SW480 (cell line): ENCODE results near the gene TRIO.
"Not testable (repeated sequence)": the region's sequence is repeated elsewhere in the genome, so short reads cannot be mapped to it uniquely, and the experiment has no call there.

Experiments used
- DNase-seq: peaks from one replicate; pipeline ENCODE4 v3.0.0-alpha.2; 2016; ENCODE audit warnings: low spot score

Gene TRIO

DNA sequence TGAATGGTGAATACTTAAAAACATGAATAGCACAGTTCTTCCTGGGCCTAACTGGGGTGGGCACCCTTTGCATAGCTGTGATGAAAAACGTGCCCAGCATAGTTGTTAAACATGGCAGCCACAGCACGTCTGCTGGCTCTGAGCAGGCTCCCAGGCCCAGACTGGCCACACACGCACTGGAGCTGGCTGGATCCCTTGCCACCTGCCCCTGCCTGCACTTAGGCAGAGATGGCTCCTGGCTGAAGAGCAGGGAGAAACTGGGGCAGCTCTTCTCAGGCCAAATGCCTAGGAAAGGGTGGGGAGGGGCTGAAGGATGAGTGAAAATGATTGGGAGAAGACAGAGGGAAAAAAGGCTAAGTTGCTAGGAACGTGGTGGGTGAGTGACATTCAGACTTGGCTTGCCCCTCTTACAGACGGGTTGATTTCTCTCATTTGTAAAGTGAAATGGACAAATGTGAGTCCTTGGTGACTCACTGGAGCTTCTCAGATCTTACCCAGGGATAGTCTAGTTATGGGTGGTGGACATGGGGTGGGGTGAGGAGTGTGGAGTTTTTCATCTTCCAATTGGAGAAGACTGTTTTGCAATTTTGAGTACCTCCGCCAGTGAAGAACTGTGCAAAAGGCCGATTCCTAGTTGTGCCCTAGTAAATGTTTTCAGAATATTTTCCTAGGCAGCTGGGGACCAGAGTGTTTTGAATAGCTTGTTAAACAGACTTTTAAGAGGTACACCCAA lies 42.4 kb downstream of the TRIO start:
- DNase-seq, result no peak

DNA sequence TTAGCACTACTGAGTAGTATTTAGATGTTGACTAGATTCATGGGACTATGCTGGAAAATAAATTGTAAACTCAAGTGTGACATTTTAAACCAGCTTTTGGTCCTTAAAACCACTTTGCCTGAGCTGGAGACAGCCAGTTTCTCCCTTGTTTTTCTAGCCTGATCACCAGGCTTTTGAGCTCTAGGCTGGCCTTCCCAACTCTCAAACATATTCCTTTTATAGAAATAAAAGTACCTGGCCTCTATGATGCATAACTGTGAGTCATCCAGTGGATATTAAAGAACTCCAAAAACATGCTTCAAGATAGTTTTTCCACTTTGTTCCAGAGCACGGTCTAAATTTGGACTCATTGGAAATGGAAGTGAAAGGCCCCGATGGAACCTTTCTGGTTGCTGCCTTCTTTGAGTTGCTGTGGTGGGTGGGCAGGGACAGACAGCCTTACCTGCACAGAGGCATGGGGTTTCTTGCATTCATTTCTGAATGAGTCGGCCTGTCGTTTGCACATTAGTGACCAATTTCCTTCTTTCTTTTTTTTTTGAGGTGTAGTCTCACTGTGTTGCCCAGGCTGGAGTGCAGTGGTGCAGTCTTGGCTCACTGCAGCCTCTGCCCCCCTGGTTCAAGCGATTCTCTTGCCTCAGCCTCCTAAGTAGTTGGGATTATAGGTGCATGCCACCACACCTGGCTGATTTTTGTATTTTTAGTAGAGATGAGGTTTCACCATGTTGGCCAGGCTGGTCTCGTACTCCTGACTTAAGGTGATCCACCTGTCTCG lies 43.1 kb downstream of the TRIO start:
- peak; percentile 40 for DNase-seq

DNA sequence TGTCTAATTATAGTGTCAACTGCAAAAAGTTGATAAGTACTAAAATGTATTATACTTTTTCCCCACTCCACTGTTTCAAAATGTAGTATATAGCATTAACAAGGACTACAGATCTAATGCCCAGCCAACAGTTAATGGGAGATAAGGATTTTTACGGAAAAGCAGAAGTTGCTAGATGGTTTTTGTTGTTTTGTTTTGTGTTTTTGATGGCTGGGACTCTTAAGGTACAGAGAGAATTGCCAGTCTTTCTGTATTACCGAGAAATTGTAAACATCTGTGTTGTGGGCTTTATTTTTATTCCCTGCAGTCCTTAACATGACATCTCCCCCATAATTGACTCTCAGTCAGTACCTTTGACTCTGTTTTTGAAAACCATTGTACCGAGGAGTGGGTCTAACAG lies 44.0 kb downstream of the TRIO start:
- no peak for DNase-seq

DNA sequence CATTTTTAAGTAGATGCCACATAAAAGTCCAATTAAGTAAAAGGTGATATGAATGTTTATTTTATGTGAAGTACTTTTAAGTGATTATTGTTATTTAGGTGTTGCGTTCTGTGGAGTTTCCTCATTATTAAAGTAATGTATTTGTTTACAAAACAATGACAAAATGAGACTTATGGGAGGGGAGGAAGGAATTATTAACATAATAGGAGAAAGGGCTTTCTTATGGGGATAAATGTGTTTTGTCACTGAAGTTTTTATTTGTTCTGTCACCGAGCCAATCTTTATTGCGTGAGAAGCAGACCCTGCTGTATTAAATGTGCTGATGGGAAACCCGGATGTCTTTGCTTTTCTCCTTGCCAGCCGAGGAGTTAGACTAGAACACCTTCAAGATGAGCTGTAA lies 44.5 kb downstream of the TRIO start:
- no peak for DNase-seq

DNA sequence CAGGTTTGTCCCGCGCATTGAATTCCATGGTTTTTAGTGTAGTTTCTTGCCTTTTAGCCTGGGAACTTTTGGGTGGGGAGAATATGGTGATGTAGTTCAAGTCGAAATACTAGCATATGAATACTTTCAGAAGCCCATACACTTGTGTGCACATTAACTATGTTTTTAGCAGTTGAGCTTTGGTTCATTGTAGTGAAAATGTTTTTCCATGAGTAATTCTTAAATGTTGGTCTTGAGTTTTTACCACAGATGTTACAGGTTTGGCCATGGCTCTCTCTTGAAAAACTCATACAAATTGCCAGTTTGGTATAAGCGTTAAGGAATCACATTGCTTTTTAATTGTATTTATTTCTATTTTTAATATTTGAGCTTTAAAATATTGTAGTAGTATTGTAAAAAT lies 45.6 kb downstream of the TRIO start:
- no peak for DNase-seq

DNA sequence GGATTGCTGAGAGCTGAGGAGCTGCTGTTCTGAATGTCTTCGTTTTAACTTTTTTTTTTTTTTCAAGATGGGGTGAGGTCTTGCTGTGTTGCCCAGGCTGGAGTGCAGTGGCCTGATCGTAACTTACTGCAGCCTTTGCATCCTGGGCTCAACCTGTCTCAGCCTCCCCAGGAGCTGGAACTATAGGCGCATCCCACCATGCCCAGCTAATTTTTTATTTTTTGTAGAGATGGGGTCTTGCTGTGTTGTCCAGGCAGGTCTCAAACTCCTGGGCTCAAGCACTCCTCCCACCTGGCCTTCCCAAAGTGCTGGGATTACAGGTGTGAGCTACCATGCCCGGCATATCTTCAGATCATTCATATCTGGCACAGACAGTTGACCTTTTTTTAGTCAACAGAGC lies 46.5 kb downstream of the TRIO start:
- no peak for DNase-seq

GRCh38 chr5:14190194-14191164 lies 47.3 kb downstream of the TRIO start:
- DNase-seq, result peak; percentile 74

GRCh38 chr5:14191325-14191724 lies 48.2 kb downstream of the TRIO start:
- no peak for DNase-seq

DNA sequence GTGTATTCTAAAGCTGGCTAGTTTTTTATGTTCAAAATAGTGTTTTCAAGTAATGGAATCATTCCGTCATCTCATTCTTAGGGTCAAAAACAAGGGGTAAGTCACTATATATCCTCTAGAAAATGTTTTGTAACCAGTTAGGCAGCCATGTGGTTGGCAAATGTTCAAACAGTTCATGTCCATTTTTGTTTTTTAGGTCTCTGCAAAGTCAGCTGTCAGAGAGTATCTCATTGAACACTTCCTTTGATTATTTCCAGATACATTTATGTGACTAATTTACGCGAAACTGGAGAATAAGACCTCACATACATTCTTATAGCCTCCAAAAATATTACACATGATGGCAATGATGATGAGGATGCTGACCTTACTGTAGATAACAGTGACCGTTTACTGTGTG lies 50.4 kb downstream of the TRIO start:
- no peak for DNase-seq

- DNase-seq, result no peak
Measured at GRCh38 chr5:14195588-14195987, 52.4 kb downstream of the TRIO start.

DNA sequence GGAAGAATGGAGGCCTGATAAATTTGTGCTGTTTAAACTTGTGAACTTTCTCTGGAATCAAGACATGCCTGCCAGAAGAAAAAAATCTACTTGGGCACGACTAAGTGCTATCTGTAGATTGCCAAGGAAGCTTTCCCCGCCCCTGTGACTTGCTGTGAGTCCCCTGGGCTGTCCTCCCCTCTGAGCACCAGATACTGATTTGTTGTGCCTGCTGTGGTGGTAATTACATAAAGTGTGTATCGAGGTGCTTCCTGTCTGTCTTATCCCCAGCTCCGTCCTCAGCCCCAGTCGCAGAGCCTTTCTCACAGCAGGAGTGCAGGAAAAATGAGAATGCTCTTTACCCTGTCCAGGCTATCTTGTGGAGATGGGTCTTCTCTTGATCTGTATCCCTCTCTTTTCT lies 53.9 kb downstream of the TRIO start:
- no peak for DNase-seq

GRCh38 chr5:14199902-14200301 lies 56.8 kb downstream of the TRIO start:
- DNase-seq, result no peak

- peak; percentile 37 for DNase-seq
Measured at GRCh38 chr5:14200312-14200990, 57.3 kb downstream of the TRIO start.

GRCh38 chr5:14201325-14202045 lies 58.3 kb downstream of the TRIO start:
- no peak for DNase-seq

- DNase-seq, result no peak
Measured at GRCh38 chr5:14202462-14202861, 59.3 kb downstream of the TRIO start.

DNA sequence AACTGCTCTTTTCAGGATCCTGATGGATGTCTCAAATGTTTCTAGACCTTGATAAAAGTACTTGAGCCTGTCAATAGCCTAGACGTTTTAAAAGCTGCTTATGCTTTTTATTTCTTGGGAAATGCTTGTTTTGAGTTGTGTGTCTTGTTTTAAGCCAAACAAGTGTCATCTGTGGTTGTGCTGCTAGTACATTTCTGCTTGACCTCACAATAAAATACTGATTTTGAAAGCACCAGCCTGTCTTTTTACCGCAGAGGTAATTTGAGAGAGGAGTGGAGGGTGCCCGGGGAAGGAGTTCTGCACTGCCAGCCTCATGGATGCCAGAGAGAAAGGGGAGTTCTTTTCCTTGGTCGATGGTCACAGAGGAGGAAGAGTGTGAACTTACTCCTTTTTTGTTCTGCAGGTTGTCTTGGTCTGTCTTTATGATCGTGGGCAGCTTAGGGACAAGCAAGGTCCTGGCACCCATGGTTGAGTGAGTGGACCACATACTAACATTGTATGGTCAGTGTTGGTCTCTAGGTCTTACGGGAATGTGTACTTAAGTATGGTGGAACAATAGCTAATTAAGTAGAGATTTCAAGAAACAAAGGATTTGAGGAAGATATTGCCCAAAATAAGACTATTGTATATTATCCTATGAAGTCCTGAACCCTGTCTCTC lies 61.0 kb downstream of the TRIO start:
- DNase-seq, result no peak

DNA sequence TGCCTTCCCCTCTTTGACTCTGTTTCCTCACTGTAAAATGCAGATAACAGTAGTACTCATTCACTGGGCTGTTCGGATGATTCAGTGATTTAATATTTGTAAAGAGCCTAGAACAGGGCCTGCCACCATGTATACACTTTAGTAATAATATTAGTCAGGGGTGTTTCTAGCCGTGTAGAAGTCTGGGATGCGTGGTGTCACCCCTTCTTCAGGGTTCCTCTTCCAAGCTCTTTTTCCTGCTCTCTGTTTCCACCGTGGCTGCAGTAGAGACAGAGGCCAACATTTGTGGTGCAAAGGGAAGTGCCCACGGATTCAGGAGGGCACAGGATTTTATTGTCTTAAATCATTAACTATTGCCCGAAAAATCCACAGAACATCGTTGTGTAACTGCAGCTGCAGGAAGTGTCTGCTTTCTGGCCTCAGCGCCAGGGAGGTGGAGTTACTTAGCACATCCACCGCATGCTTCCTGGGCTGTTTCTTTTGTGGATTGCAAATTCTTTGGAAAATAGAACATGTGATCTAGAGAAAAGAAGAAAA lies 61.7 kb downstream of the TRIO start:
- DNase-seq, result peak; percentile 50

DNA sequence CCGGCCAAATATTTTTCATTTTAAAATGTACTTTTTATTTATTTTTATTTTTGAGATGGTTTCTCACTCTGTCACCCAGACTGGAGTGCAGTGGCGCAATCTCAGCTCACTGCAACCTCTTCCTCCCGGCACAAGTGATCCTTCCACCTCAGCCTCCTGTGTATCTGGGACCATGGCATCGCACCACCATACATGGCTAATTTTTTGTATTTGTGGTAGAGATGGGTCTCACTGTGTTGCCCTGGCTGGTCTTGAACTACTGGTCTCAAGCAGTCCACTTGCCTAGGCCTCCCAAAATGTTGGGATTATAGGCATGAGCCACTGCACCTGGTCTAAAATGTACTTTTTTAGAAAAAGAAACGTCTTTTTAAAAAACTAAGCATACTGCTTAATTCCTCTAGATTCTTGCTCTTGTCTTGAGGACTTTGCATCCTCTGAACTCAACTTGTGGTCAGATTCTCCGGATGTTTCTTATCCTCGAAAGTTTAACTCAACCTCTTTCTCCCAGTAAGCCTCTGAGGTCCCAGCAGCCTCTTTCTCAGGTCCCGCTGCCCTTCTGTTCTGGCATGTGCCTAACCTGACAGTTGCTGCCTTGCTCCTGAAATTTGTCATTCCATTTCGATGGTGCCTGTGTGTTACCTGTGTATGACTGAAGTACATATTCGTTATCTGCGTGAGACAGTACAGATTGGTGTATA lies 63.0 kb downstream of the TRIO start:
- DNase-seq, result no peak

DNA sequence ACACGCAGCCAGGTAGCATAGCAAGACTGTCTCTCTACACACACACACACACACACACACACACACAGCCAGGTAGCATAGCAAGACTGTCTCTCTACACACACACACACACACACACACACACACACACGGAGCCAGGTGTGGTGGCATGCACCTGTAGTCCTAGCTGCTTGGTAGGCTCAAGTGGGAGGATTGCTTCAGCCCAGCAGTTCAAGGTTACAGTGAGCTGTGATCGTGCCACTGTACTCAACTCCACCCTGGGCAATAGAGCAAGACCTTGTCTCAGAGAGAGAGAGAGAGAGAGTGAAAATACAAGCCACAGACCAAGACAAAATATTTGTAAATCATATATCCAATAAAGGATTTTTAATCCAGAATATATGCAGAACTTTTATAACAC lies 64.3 kb downstream of the TRIO start:
- not testable (repeated sequence) for DNase-seq
